OCI-LY7 (cell line): ENCODE measurements around the gene KREMEN1.

Experiments
- CTCF ChIP-seq: fragments of 200-600 bp; sonication (generic); conservative IDR thresholded peaks from 2 replicates; pipeline ENCODE4 v1.5.1; 2014; ENCODE audit warnings: mild to moderate bottlenecking, antibody characterized with exemption, low read length, moderate library complexity, mixed read lengths
- EZH2phosphoT487 ChIP-seq: fragments of 200-600 bp; sonication (generic); IDR thresholded peaks from 2 replicates; pipeline ENCODE4 v1.6.1; 2018; ENCODE audit warnings: low read depth, borderline replicate concordance, mild to moderate bottlenecking, mixed run types, antibody characterized with exemption, low read length, moderate library complexity, mixed read lengths

- TF ChIP-seq CTCF (no peak), EZH2phosphoT487 (no peak)
These were observed 133.8 kb downstream of the KREMEN1 start for GRCh38 chr22:29206372-29207242.
